ENCODE data around the gene CKS1B. TPM values are rescaled to one million over a fixed set of nuclear protein-coding genes. Genes with fewer than 3 reads are reported as not detected.

Gene CKS1B
- total and polyA plus RNA-seq, 9 of the 15 experiments (the other 6 are each of a cell fraction or from before 2014, with no cell fraction given): 215 to 1,103 (median 460) TPM

DNA sequence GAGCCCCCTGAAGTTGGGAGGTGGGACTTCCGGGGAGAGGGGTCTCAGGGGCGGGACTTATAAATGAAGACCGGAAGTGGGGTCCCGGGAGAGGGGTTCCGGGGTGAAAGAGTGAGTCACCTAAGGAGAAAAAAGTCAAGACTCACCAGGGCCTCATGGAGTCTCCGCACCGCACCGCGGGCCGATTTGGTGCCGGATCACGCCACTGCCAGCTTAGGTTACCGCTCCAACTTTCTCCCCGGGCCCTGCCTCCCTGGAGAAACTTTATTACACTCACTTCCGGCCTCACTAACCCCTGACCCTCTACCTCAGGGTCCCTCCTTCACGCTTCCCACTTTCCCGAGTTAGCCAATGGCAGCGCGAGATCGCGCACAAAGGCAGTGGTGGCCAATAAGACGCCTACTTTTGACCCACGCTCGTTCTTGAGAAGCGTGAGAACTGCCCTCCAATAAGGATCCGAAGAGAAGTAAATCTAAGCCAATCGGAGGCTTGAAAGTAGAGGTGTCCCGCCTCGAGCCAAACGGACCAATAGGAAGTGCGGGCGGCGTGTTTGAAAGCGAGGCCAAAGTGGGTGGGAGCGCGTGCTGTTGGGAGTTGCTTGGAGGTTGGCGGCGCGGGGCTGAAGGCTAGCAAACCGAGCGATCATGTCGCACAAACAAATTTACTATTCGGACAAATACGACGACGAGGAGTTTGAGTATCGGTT, at the start of gene CKS1B (continued):
- TF ChIP-seq CCNT2 (IDR thresholded peaks at IDR 0.05; ENCODE audit: borderline replicate concordance, extremely low read depth, insufficient read length, low read depth, low read length) (peak; percentile 8), NFIX (CRISPR knock-in tag; IDR thresholded peaks at IDR 0.05; ENCODE audit: low read depth) (no peak), OTX1 (CRISPR knock-in tag; IDR thresholded peaks at IDR 0.05) (peak; percentile 66; the same call in 1 of the 2 replicates), HNRNPH1 (optimal IDR thresholded peaks at IDR 0.05; ENCODE audit: low read depth, low read length) (no peak), ARID2 (IDR thresholded peaks at IDR 0.05) (no peak), NFYB (IDR thresholded peaks at IDR 0.05; ENCODE audit: extremely low read depth, insufficient read length) (peak; percentile 92), U2AF1 (optimal IDR thresholded peaks at IDR 0.05; ENCODE audit: low read depth, low read length) (no peak), GATA2 (CRISPR knock-in tag; IDR thresholded peaks at IDR 0.05) (no peak), BDP1 (IDR thresholded peaks at IDR 0.05; ENCODE audit: insufficient read depth, insufficient read length) (no peak), FOXJ3 (CRISPR knock-in tag; IDR thresholded peaks at IDR 0.05) (no peak), HDAC2 (IDR thresholded peaks at IDR 0.05) (peak; percentile 93)
- TF ChIP-seq, protein P1, sequence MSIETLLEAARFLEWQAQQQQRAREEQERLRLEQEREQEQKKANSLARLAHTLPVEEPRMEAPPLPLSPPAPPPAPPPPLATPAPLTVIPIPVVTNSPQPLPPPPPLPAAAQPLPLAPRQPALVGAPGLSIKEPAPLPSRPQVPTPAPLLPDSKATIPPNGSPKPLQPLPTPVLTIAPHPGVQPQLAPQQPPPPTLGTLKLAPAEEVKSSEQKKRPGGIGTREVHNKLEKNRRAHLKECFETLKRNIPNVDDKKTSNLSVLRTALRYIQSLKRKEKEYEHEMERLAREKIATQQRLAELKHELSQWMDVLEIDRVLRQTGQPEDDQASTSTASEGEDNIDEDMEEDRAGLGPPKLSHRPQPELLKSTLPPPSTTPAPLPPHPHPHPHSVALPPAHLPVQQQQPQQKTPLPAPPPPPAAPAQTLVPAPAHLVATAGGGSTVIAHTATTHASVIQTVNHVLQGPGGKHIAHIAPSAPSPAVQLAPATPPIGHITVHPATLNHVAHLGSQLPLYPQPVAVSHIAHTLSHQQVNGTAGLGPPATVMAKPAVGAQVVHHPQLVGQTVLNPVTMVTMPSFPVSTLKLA (conservative IDR thresholded peaks at IDR 0.05): peak; percentile 98 to 99
- TF ChIP-seq, protein P2, sequence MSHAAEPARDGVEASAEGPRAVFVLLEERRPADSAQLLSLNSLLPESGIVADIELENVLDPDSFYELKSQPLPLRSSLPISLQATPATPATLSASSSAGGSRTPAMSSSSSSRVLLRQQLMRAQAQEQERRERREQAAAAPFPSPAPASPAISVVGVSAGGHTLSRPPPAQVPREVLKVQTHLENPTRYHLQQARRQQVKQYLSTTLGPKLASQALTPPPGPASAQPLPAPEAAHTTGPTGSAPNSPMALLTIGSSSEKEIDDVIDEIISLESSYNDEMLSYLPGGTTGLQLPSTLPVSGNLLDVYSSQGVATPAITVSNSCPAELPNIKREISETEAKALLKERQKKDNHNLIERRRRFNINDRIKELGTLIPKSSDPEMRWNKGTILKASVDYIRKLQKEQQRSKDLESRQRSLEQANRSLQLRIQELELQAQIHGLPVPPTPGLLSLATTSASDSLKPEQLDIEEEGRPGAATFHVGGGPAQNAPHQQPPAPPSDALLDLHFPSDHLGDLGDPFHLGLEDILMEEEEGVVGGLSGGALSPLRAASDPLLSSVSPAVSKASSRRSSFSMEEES (CRISPR knock-in tag; IDR thresholded peaks at IDR 0.05): no peak
- TF ChIP-seq, protein P3, sequence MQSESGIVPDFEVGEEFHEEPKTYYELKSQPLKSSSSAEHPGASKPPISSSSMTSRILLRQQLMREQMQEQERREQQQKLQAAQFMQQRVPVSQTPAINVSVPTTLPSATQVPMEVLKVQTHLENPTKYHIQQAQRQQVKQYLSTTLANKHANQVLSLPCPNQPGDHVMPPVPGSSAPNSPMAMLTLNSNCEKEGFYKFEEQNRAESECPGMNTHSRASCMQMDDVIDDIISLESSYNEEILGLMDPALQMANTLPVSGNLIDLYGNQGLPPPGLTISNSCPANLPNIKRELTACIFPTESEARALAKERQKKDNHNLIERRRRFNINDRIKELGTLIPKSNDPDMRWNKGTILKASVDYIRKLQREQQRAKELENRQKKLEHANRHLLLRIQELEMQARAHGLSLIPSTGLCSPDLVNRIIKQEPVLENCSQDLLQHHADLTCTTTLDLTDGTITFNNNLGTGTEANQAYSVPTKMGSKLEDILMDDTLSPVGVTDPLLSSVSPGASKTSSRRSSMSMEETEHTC (IDR thresholded peaks at IDR 0.05): no peak
- TF ChIP-seq, protein P4, sequence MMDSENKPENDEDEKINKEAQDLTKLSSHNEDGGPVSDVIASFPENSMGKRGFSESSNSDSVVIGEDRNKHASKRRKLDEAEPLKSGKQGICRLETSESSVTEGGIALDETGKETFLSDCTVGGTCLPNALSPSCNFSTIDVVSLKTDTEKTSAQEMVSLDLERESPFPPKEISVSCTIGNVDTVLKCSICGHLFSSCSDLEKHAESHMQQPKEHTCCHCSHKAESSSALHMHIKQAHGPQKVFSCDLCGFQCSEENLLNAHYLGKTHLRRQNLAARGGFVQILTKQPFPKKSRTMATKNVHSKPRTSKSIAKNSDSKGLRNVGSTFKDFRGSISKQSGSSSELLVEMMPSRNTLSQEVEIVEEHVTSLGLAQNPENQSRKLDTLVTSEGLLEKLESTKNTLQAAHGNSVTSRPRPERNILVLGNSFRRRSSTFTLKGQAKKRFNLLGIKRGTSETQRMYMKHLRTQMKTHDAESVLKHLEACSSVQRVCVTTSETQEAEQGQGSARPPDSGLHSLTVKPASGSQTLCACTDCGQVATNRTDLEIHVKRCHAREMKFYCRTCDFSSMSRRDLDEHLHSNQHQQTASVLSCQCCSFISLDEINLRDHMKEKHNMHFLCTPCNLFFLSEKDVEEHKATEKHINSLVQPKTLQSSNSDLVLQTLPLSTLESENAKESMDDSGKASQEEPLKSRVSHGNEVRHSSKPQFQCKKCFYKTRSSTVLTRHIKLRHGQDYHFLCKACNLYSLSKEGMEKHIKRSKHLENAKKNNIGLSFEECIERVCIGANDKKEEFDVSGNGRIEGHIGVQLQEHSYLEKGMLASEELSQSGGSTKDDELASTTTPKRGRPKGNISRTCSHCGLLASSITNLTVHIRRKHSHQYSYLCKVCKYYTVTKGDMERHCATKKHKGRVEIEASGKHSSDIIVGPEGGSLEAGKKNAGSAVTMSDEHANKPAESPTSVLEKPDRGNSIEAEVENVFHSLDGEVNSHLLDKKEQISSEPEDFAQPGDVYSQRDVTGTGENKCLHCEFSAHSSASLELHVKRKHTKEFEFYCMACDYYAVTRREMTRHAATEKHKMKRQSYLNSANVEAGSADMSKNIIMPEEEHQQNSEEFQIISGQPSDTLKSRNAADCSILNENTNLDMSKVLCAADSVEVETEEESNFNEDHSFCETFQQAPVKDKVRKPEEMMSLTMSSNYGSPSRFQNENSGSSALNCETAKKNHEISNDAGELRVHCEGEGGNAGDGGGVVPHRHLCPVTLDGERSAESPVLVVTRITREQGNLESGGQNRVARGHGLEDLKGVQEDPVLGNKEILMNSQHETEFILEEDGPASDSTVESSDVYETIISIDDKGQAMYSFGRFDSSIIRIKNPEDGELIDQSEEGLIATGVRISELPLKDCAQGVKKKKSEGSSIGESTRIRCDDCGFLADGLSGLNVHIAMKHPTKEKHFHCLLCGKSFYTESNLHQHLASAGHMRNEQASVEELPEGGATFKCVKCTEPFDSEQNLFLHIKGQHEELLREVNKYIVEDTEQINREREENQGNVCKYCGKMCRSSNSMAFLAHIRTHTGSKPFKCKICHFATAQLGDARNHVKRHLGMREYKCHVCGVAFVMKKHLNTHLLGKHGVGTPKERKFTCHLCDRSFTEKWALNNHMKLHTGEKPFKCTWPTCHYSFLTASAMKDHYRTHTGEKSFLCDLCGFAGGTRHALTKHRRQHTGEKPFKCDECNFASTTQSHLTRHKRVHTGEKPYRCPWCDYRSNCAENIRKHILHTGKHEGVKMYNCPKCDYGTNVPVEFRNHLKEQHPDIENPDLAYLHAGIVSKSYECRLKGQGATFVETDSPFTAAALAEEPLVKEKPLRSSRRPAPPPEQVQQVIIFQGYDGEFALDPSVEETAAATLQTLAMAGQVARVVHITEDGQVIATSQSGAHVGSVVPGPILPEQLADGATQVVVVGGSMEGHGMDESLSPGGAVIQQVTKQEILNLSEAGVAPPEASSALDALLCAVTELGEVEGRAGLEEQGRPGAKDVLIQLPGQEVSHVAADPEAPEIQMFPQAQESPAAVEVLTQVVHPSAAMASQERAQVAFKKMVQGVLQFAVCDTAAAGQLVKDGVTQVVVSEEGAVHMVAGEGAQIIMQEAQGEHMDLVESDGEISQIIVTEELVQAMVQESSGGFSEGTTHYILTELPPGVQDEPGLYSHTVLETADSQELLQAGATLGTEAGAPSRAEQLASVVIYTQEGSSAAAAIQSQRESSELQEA (IDR thresholded peaks at IDR 0.05; ENCODE audit: low read depth): no peak
